ENCODE data around the gene SCN1A. TPM values are rescaled to one million over a fixed set of nuclear protein-coding genes. Genes with fewer than 3 reads are reported as not detected.
A peak's percentile ranks its signal among the peaks of the same experiment; 100 is the strongest.

SCN1A gene
- total RNA-seq, 1 donor from 2014 or later: 11.1 TPM

DNA sequence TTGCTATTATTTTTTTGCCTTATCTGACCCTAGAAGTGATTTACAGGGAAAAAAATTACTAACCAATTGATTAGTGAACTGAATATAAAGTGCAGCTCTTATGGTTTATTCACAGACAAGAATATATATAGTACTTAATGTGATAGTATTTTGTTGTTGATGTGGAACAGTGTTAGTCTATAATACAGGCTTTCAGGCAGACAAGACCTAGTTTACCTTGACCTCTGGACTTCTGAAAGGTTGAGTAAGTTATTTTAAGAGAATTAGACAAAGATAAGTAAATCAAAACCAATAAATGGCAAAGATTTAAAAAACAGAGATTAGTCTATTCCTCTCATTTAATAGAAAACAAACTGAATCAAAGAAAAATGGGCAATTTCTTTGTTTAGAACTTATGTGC is 46.0 kb downstream of the SCN1A start:
- no peak for DNase-seq (ENCODE audit: low spot score)

DNA sequence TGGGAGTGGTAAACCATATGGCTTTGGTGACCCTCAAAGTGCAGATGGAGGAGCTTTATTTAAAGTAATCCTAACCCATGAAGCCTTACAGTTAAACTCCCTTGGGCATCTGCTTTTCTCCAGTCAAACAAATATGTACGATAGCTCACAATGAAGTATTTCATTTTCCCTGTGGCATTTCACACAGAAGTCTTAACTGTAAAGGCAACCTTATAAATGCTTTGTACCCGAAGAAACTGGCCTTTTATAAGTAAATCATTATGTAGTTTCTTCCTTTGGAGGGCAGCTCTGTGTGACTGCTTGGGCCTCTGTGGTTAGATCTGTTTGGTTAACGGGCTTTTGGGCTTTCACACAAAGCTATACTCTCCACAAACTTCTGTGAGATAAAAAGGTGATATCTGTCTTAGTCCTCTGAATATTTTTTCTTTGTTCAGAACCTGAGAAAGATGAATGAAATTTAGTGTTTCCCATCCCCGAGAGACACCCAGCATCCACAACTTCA is 46.6 kb downstream of the SCN1A start:
- peak; percentile 4 for DNase-seq (ENCODE audit: low spot score)

- DNase-seq (ENCODE audit: low spot score): no peak
These were observed 53.4 kb downstream of the SCN1A start for GRCh38 chr2:166074430-166074829.

GRCh38 chr2:166074011-166074410 is 53.8 kb downstream of the SCN1A start:
- DNase-seq (ENCODE audit: low spot score): no peak

- peak; percentile 10 for DNase-seq (ENCODE audit: low spot score)
These were observed 57.6 kb downstream of the SCN1A start for GRCh38 chr2:166070231-166070630.

DNA sequence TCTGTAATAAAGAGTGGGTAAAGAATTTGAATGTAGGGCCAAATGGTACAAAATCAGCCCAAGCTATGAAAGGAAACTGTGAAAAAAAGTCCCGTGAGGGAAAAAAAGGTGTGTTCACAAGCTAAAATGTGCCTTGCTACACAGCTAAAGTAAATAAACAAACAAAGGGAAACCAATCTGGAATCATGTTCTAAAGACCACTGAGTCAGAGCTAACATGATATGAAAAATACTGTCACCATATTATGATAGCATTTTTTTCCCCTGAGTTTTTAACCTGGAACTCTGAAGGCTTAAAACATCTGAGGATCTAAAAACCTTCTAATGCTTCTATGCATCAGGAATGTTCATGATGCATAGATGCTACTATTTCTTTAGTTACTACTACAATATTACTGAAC is 58.8 kb downstream of the SCN1A start:
- DNase-seq (ENCODE audit: low spot score): no peak

GRCh38 chr2:166067229-166067628 is 60.6 kb downstream of the SCN1A start:
- DNase-seq (ENCODE audit: low spot score): no peak

- no peak for DNase-seq (ENCODE audit: low spot score)
These were observed 67.6 kb downstream of the SCN1A start for GRCh38 chr2:166060191-166060590.

DNA sequence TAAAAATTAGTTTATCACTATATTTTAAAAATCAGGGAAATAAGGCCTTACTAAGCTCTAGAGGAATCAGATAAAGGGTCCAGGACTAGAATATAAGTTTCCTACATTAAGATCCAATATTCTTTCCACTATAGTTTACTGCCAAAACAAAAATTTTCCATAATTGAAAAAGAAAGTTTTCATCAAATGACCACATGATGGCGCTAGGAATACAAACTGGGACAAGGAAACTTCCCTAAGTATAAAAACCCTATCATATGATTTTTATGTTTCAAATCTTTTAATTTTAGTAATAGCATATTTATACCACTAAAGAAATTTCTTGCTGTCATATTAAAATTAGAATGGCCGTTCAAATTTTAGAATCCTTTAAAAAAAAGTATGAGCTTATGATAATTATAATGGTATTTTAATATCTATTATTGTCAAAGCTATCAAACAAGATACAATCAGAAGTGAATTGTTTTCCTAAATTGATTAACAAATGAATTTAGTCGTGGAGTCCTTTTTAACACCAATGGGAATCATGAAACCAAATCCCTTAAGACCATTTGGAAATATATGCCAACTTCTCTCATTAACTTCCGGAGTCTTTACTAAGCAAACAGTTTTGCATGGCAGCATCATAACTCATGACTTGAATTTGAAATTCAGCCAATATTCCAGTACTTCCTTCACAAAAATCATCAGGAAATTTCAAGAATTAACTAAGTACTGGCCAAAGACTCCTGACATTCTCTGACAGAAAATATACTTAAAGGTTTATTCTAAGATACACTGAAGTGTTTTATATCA is 70.3 kb downstream of the SCN1A start:
- peak; percentile 18 for DNase-seq (ENCODE audit: low spot score)

DNA sequence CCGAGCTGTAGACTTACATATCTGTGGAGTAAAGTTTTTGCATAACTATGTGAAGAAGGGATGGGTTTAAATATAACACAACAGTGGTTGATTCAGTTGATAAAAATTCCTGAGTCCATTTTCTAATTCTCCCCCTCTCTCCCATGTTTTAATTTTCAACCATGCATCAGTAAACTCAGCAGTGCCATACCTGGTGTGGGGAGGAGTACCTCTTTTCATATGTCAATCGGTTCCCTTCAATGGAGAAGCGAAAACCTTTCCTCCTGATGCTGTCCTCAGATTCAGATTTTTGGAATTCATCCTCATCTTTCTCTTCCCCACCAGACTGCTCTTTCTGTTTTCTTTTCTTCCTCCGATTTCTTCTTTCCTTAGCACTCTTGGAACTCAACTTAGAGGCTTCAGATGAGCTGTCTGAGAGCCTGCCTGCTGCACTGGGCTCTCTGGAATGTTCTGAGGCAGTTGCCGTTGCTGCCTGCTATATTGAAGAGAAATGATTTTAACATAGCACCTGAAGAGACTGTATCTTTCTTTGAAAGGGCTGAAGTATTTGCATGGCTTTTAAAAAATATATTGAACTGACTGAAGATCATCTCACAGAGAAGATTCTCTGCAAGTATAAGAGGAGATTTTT is 82.9 kb downstream of the SCN1A start:
- no peak for DNase-seq (ENCODE audit: low spot score)

DNA sequence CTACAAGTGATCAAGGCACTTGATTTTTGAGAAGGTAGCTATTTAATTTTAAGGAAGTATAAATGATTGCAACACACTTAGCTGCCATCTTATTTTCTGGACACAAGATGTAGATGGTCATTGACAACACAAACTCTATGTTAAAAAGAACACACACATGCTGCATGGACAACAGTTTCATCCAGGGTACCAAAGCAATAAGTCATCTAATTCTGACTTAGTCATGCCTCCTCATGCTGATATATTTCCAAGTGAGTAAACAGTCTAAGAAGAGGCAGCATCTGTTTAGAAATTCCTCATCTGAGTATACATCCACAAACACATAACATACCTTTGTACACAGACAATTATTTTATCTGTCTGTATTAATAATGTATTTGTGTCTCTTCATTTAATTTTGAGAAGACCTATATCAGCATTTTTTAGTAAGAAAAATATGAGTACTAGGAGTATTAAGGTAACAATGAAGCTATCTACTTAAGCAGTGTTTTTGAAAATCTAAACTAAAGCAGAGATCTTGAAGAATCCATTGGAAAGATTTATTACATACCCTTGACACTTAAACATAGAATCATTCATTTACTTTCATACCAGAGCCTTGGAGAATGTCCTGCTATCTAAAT is 84.9 kb downstream of the SCN1A start:
- DNase-seq (ENCODE audit: low spot score): no peak

DNA sequence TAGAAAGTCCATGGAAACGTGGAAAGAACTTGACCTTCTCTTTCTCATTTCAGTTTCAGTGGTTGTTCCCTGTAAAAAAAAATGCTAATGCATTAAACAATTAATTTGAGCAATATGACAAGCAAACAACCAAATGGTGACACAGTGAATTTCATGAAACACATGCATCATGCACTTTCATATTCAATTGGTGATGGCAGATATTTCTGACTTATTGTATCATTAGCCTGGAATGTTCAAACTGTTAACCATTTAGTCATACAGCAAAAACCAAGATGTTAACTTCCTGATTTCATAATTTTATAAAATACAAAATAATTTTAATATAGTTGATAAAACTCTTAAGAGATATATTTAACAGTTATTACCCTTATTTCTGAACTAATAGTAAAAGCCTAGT is 85.5 kb downstream of the SCN1A start:
- DNase-seq (ENCODE audit: low spot score): no peak

DNA sequence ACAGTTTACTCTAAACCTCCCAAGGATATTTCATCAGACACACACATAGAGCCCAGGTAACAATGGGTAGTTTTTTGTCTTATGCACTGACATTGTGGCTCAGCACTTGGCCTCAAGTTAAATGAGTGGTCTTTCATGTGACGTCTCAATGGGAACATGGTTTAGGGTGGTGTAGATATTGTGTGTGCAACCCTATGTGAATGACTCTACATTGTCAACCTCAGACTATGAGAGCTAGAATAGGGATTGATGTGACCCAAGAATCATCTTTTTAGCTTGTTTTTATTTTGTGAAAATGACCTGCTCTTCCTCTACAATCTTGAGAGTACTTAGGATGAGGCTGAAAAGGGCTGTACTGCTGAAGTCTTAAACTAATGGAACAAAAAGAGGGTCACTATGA is 86.2 kb downstream of the SCN1A start:
- DNase-seq (ENCODE audit: low spot score): no peak

DNA sequence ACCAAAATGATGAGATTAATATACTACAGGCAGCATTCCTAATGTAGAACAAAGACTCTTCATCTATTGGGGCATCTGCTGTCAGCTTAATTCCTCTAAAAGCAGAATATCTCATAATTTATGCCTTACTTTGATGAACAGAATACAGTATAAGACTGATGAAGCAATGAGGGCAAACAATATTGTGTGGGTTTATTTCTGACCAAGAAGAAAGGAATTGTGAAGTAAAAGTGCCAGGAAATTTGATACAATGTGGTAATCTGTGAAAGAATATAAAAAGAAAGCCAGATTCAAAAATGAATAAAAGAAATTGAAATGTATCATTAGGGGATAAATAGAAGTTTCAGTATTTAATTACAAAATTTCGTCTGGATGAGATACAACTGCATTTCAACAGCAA is 95.5 kb downstream of the SCN1A start:
- DNase-seq (ENCODE audit: low spot score): no peak

- DNase-seq (ENCODE audit: low spot score): no peak
These were observed 96.8 kb downstream of the SCN1A start for GRCh38 chr2:166031054-166031453.

DNA sequence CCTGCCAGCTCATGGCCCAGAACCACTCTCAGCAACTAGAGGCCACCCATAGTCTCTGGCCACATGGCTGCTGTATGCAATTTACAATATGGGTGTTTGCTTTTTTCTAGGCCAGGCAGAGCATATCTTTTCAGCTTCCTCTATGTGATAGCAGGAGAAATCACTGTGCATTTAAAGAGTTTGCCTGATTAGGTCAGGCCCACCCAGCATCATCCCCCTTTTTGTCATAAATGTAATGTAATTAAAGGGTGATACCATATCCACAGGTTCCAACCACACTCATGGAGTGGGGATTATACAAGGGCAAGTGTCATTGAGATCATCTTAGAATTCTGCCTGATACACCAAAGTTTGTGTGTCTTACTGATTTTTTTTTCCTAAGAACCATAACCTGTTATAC is 102.5 kb downstream of the SCN1A start:
- DNase-seq (ENCODE audit: low spot score): no peak

DNA sequence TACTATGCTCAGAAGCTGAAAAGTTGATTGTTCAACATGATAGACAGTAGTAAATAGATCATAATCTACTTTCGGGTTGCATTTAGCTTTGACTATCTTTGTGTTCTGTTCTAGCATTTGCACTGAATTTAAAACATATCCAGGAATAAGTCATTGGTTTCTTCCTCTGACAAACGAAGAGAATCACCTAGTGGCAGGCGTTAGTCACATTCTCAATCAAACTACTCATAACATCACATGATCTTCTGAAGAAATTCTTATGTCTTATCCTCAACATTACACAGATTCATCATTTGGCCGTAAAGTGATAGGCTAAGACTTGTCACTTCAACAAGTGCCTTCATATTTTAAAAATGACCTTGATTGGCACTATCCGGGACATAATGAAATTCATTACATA is 110.6 kb downstream of the SCN1A start:
- DNase-seq (ENCODE audit: low spot score): no peak

- DNase-seq (ENCODE audit: low spot score): no peak
These were observed 113.9 kb downstream of the SCN1A start for GRCh38 chr2:166013878-166014277.

DNA sequence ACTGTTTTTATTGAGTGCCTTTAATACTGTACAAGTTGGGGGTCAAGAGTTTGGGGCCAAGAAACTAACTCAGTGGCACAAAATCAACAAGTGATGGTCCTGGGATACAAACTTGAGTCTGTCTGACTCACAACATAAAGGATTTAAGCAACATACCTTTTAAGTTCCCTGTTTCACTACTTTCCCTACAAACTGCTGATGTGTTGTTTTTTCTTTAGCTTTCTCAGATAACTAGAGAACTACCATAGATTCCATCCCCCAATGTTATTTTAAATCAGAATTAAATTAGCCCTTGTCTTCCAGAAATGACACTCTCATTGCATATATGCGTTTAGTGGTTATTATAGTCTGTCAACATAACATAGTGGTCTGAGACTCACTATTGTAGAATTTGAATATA is 116.2 kb downstream of the SCN1A start:
- DNase-seq (ENCODE audit: low spot score): no peak

- no peak for DNase-seq (ENCODE audit: low spot score)
These were observed 127.4 kb downstream of the SCN1A start for GRCh38 chr2:166000401-166000800.

DNA sequence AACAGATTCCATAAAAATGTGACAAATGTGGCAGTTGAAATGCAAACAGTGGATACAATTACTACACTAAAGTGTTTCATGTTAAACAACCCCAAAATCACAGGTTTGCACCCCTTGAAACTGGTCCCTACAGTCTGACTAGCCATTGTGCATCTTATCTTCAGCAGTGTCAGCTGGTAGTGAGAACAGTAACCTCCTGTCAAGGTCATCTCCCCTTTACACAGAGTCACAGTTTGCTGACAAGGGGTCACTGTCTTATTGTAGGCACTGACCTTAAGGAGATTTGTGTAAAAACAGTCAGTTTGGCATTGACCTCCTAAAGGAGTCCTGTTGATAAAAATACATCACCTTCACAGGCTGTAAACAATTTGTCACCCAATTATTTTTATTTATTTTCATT is 137.0 kb downstream of the SCN1A start:
- DNase-seq (ENCODE audit: low spot score): no peak

DNA sequence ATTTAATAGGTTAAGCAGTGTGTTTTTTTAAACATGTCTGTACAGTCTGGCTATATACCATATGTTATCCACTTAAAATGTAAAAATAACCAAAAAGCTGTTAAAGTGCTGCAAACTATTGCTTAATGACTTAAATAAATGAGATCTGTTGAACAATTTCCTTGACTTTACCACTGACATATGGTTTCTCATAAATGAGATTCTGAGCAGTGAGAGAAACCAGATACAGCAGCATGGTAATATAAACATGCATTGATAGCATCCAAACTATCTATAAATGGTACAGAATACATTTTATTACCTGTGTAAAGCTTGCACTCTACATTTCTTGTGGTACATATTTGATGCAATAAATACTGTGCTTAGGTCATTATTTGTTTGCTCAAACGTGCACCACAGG is 138.0 kb downstream of the SCN1A start:
- DNase-seq (ENCODE audit: low spot score): no peak

DNA sequence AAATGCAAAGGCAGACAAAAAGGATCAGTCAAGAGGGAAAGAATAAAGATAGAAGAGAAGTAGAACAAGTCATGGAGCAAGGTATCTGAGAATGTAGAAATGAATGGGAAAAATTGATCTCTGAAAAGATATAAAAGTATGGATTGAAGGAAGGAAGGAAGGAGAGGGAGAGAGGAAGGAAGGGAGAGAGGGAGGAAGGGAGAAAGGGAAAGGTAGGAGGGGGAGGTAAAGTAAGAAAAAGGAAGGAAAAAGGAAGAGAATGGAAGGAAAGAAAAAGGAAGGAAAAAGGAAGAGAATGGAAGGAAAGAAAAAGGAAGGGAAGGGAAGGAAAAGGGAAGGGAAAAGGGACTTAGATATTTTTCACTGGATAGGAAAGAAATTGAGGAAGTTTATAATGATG is 142.7 kb downstream of the SCN1A start:
- no peak for DNase-seq (ENCODE audit: low spot score)
